Measurements from ENCODE around the gene C1S.

C1S gene

DNA sequence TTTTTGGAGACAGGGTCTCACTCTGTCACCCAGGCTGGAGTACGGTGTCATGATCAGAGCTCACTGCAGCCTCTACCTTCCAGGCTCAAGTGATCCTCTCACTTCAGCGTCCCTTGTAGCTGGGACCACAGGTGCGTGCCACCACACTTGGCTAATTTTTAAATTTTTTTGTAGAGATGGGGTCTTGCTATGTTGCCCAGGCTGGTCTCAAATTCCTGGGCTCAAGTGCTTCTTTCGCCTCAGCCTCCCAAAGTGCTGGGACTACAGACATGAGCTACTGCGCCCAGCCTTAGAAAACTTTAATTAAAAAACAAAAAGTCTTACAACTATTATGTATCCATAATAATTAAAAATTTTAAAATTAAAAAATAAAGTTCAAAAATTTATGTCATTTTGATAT, 46.7 kb downstream of the C1S start:
- FAIRE-seq = peak; percentile 79

DNA sequence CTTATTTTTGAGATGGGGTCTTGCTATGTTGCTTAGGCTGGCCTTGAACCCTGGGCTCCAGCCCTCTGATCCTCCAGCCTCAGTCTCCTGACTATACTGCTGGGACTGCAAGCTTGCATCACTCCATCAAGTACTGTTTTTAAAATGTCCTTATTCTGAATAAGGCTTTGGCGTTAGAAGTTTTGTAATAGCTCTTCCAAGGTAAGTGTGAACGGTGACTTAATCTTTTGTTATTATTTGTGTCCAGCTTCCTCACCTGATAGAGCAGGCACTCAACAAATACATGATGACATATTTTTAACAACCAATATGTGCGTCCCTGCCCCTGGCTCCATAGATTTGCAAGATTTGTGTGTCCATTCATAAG, 47.1 kb downstream of the C1S start:
- FAIRE-seq = no peak

DNA sequence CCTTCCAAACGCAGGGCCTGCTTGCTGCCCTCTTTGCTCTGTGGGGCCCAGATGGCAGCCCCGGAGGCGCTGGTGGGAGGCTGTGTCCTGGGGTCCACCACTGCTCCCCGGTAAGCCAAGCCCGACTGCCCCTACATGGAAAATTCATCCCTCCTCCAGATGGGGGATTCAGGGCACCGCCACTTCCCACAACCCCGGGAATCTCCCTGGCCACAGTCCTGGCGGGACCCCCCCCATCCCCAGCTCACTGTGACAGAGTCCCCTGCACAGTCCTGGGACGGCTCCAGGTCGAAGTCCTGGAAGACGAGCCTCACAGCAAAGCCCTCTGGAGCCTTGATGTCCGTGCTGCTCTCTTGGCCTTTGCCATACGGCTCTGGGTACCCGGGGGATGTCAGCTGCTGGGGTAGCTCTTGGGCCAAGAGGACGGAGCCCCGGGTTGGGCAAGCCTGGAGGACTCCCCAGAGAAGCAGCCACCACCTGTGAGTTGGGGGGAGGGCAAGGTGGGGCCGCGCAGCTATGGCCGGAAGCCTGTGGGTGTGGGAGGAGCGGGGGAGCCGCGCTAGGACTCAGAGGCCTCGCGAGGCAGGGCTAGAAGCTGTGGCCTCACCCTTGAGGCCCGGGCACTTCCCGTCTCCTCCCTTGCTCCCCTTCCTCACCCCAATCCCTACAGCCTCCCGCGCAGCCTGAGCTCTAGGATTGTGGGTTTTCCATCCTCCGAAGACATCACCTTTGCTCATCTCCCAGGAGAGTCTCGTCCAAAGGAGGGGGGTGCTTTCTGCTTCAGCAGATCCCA, 47.7 kb downstream of the C1S start:
- FAIRE-seq = no peak

DNA sequence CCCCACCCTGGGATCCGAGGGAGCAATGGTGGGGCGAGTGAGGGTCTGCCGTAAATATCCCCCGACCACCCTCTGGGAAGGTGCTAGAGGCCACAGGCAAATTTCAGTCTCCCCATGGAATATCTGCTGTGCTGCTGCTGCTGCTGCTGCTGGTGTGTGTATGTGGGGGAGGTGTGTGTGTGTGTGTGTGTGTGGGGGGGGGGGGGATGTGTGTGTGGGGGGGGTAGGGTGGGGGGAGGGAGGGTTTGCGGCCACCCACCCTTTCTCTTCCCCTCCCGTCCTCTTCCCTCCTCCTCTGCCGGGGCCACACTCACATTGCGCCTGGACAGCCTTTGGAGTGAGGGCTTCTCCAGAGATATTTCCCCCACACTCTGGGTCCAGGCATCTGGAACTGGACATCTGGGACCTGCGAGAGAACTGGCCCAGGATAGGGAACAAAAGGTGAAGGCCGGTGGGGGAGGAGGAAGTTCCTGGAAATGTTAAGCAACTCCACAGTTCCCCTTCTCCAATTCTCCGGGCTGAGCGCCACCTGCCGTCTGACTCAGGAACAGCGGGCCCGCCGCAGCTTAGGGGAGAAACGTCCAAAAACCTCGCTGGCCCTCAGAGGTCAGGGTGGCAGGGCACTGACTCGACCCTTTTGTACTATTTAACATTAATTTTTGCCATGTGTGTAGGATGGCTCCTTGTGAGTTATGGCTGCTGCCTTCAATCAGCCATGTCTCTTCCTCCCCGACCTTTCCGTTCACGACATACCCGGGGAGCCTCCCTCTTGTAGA, 48.5 kb downstream of the C1S start, which contains the start of gene C1RL:
C1RL (minus strand) TSS at position 419 of the 776 bp plus-strand sequence; CDS start at position 385, 34 bp downstream.
- FAIRE-seq = peak; percentile 18

DNA sequence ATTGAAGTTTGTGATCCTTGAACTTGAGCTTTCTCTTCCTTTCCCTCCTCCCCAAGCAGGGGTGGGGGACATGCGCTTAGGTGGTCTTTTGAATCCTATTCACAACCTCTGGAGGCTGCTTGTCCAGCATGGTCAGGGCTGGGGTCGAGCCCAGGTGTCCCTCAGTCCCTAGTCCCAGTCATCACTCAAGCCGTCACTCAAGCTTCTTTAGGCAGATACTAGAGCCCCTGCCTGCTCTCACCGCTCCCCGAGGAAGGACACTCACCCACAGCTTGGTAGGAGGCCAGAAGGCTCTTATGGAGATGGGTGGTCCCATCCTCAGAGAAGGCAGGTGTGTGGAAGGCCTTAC, 49.0 kb downstream of the C1S start:
- FAIRE-seq = no peak

DNA sequence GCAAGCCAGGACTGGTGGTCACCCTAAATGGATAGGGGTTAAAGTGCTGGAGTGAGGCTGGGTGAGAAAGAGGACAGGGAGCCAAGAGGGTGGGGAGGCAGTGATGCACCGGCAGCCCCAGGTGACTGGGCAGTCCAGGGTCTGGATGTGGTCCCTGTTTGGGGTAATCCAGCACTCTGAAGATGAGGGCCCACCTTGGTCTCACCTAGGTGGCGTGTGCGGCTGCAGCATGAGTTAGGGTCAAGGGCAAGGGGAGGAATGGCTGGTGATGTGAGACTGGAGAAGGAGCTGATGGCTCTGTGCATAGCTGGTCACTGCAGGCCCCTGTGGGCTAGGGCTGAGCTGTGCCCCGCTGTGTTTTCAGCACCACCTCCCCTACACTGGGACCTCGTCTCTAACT, 50.1 kb downstream of the C1S start:
- no peak for FAIRE-seq

DNA sequence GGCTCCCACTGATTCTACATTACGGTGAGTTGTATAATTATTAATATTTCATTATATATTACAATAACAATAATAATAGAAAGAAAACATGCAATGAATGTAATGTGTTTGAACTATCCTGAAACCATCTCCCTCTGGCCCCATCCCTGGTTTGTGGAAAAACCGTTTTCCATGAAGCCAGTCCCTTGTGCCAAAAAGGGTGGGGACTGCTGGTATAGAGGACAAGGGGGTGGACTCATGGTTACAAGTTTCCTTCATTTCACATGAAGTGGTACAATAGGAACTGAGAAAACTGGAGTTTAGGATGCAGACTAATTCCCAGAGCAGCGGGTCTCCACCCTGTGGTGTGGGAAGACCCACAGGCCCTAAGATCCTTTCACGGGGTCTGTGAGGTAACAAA, 51.5 kb downstream of the C1S start:
- FAIRE-seq = no peak

DNA sequence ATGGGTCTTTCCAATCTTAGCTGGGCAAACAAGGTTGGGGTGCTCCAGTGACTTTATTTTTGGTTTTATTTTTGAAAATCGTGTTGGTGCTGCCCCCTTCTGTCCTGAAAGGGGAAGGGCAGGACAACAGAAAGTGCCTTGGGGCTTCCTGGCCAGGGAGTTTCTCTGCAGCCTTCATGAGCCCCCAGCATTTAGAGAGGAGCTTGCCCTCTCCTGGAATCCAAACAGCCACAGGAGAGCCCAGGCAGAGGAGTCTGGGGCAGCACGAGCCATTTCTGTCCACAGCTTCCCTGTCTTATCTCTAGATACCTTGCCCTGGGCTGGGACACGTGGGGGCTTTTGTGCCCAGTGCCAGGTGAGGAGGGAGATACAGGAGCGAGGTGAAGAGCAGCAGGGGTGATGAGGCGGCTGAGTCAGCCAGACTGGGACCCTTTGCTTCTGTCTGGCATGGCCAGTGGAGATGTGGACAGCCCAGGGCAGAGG, 52.9 kb downstream of the C1S start:
- FAIRE-seq = no peak

DNA sequence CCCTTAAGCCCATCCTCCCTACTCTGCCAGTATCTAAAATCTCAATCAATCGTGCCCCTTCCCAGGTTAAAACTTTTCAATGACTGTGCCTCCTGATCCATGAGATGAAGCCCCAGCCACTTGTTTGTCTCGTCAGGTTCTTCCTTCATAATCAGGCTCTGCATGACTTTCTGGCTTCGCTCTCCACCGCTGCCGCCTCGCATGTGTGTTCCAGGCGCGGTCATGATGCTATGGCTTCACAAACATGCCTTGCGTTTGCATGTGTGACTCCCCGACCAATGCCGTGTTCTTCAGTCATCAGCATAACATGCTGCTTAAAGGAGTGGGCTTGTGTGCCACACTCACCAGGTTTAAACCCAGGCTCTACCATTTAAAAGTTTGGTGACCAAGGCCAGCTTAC, 53.5 kb downstream of the C1S start:
- no peak for FAIRE-seq

DNA sequence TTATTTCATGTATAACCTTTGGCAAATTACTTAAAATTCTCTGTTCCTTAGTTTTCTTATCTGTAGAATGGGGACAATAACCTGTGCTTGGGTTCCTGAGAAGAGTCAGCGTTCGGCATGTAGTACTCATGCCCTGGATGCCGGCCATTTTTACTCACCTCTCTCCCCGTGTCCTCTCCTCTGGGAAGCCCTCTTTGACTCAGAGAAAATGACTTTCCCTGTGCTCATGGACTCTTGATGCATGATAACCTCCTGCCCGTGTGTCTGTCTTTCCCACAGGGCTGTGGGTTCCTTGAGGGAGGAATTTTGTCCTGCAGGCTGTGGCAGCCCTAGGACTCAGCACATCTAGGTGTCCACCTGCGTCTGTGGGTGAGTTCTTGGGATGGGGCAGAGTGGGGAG, 54.3 kb downstream of the C1S start:
- no peak for FAIRE-seq

DNA sequence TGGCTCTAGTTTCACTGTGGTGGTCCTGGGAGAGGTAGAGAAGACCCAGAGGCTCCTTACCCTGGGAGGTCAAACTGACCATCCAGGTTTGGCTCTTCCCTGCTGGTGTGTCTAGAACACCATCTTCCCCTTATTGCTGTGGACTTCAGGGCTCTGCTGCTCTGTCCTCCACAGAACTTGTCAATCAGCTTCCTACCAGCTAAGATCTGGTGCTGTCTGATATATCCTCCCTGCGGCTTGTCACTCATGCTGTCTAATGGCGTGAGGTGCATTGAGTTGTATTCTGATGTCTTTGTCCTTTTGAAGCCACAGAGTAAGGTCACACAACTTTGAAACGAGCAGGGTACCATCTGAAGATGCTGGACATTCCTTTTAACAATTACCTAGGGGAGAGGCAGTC, 55.7 kb downstream of the C1S start:
- FAIRE-seq = no peak

DNA sequence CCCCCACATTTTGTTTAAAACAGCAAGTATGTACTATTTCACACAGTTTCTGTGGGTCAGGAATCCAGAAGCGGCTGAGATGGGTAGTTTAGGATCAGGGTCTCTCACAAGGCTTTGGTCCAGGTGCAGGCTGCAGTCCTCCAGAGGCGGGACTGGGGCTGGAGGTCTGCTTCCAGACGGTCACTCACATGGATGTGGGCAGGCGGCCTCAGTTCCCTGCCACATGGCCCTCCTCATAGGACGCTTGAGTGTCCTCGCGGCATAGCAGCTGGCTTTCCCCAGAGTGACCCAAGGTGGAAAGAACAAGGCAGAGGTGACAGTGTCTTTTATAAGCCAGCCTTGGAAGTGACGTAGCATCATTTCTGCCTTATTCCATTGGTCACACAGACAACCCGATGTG, 56.4 kb downstream of the C1S start:
- FAIRE-seq = no peak

DNA sequence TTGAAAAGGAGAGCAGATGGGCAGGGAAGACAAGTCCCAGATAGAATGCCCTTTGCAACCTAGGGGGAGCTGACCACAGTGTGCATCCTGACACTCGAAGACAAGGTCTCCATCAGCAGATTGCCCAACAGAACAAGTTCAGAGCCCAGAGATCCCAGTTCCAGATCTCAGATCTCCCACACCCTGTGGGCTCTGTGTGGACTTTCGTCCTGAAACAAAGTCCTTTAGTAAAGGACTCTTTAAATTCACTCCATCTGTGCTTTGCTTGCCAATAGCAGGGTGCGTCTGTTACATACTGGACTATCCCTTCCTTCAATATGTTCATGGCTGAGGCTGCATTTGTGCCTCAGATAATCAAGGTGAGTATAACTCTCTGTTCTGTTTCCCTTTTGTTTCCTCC, 57.2 kb downstream of the C1S start:
- no peak for FAIRE-seq

DNA sequence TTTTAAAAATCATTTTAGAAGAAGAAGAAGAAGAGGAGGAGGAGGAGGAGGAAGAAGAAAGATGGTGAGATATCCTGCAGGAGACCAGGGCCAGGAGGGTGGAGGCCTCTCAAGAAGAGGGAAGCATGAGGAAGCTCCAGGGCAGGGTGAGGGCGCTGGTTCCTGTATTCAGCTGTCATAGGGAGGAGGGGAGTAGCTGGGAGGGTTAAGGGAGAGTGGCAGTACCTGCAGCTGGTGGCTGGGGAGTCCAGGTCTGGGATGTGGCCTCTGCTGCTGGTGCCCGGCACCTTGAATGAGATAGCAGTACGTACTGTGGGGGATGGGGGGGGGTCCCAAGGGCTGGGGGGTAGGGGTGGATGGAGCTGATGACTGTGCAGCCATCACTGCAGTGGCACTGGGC, 58.4 kb downstream of the C1S start:
- no peak for FAIRE-seq

DNA sequence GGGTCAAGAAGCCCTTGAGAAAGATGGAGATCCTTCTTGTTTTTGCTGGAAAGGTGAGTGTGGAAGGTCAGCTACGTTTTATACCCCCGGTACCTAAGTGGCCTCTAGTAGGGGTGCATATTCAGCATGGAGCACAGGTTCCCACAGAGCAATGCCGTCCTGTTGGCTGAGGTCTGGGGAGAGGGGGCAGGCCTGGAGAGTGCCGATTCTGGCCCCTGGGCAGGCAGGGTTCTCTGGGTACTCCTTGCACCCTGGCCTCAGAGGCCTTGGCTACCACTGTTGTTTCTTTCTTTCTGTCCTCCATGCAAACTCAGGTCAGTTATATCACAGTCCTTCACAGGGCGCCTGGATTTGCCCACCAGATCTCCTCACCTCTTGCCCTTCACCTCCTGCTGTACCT, 59.6 kb downstream of the C1S start:
- FAIRE-seq = no peak

Measured in endometrium (tissue), 2 donors.